GM18520 (cell line): ENCODE results near the gene CCDC66.
"Not testable (repeated sequence)": the region's sequence is repeated elsewhere in the genome, so short reads cannot be mapped to it uniquely, and the experiment has no call there.

Experiments
- ATAC-seq: cut with Tn5 transposase; IDR thresholded peaks from one replicate; pipeline ENCODE4 v1.9.1; 2021; ENCODE audit not compliant: unreplicated experiment

Gene CCDC66

DNA sequence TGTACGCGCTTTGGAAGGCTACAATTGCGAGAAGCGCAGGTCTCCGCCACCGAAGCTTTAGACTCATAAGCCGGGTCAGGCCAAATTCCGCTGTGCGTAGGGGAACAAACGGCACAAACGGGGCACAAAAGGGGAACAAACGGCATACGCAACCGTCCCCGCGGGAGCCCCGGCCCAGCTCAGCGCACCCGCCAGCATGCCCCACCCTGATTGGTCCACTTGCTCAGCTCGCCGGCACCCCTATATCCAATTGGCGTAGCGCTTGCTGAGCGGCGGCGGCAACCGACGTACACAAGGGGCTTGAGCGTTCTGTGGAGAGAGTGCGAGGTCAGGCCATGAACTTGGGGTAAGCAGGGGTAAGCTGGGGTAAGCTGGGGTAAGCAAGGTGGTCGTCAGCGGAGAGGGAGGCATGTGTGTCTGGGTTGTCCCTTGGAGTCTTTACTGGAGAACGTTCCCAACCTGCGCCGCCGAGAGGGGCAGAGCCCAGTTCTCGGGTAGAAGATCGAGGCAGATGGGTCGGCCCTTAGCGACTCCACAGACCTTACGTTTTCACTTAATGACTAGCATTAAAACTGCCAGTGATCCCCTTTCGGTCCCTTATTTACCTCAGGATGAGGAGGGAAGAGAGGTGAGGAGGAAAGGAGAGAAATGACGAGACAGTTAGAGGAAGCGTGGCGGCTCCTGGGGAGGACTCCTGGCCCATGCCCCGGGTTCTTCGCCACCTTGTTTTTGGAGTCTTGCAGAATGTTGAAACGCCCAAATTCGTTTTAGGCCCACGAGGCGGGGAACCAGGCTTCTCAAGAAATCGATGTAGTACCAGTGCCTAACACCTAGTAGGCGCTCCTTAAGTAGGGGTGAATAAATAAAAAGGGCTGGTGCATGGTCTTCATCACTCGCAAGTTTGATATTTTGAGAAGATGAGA is at the start of gene CCDC66:
Gene CCDC66, plus strand, starts transcription at position 268 of the 923 bp plus-strand sequence. Its CDS starts 68 bp downstream, at position 336.
- ATAC-seq, result peak; percentile 96

DNA sequence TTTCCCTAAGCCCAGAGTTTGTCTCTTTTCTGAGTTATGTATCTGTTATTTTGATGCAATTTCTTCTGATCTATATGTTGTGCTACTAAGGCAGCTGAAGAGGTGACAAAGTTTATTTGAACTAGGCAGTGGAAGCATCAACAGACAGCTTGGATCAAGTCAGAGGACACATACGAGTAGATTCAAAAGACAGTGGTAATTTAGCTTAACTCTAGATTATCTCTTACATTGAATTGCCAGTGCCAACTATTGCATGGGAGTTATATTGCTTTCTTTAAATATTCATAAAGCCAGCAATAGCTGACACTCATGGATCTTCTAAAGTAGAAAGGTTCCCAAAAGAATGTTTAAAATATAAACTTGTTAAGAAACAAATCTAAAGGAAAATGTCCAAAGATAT is 37.3 kb upstream of the CCDC66 start:
- ATAC-seq, result no peak

DNA sequence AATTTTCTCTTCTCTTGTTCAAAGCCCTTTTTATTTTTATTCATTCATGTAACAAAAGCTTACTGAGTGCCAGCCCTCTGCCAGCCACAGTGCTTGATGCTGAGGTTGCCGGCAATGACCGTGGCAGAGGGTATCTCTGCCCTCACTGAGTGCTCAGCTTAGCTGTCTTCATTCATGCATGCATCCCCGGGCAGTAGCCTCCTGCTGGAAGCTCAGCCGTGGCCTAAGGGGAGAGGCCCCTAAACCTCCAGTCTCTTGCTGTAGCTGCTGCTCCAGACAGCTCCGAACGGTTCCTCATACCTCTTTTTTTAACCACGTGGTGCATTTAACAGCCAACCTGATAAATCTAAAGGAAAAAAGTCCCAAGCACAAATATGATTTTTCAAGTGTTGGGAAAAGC is 34.6 kb upstream of the CCDC66 start:
- ATAC-seq, result no peak

DNA sequence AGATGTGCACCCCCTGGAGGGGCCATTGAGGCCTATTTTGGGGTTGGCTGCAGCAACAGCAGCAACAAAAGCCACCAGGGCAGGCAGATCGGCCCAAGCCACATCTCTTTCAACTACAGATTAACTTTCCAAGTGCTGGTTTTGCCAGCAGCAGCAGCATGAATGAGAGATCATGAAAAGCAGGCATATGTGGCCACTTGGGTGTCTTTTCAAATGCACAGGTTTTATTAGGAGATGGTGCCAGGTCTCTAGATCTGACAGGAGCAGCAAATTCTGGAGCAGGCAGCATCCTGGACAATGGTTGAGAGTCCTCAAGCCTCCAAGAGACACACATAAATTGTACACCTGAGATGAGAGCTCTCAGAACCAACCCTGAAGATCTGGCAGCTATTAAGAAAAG is 31.7 kb upstream of the CCDC66 start:
- no peak for ATAC-seq

DNA sequence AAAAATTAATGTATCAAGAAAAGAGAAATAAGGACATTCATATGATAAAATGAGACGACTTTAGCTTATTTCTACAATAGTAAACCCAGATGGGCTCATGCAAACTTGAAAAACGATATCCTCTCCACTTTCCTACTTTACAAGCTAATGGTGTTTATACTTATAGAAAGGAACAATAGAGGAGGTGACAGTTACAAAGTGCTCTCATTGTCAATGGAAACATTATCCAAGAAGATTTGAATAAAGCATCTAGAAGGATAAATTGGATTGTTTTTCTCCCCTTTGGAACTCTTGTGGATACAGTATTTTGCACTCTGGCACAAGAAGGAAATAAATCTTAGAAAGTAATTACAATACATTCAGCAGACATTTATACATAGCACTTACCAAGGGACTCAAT is 20.2 kb upstream of the CCDC66 start:
- no peak for ATAC-seq

DNA sequence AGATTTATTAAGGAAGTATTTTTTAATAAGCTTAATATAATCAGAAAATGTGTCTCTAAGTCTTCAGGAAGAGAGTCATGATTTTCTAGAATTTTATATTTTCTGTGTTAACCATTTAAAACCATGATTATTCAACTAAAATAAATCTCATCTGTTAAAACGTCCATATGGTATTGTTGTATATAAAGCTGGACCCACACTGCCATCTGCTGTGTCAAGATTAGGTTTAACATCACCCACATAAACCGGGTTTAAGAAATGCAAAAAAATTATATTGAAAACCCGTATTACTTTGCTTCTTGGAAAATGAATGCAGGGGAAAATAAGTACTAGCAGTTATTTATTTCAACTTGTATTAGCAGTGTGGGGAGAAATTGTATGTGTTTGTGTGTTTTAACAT is 9.5 kb upstream of the CCDC66 start:
- no peak for ATAC-seq

DNA sequence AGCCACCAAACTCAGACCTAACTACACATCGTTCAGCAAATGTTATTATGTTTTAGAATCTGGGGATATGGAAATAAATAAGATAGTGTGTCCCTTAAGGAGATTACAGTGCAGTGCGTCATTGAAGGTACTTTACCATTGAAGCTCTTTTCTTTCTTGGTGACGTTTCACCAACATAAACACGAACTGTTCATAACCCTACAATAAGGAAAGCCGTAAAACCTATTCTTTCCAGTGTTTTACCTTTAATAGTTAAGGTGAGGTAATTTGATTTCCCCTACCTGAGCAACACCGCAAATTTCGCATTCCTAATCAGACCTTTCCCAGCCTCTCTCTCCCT is 826 bp downstream of the CCDC66 start:
- peak; percentile 9 for ATAC-seq

DNA sequence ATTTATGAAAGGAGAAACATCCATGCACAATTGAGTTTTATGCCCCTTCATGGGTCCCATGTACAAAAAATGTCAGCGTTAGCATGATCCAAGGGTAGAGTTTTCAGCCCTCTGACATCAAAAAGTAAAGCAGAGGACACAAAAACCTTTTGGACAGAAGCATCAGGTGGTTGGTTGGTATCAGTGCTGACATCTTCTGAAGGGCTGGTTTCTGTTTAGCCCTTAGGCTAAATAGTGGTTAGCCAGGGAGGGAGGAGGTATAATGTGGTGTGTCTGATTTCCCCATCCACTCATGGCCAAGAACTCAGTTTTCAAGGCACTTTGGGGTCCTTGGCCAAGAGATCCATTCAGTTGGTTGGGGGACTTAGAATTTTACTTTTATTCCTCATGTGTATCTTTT is 16.5 kb downstream of the CCDC66 start:
- ATAC-seq, result no peak

DNA sequence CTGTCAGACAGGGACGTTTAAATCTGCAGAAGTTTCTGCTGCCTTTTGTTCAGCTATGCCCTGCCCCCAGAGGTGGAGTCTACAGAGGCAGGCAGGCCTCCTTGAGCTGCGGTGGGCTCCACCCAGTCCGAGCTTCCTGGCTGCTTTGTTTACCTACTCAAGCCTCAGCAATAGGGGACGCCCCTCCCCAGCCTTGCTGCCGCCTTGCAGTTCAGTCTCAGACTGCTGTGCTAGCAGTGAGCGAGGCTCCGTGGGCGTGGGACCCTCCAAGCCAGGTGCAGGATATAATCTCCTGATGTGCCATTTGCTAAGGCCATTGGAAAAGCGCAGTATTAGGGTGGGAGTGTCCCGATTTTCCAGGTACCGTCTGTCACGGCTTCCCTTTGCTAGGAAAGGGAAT is 25.0 kb downstream of the CCDC66 start:
- ATAC-seq, result not testable (repeated sequence)

DNA sequence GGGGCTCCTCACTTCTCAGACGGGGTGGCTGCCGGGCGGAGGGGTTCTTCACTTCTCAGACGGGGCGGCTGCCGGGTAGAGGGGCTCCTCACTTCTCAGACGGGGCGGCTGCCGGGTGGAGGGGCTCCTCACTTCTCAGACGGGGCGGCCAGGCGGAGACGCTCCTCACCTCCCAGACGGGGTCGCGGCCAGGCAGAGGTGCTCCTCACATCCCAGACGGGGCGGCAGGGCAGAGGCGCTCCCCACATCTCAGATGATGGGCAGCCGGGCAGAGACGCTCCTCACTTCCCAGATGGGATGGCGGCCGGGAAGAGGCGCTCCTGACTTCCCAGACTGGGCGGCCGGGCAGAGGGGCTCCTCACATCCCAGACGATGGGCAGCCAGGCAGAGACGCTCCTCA is 27.3 kb downstream of the CCDC66 start:
- not testable (repeated sequence) for ATAC-seq

DNA sequence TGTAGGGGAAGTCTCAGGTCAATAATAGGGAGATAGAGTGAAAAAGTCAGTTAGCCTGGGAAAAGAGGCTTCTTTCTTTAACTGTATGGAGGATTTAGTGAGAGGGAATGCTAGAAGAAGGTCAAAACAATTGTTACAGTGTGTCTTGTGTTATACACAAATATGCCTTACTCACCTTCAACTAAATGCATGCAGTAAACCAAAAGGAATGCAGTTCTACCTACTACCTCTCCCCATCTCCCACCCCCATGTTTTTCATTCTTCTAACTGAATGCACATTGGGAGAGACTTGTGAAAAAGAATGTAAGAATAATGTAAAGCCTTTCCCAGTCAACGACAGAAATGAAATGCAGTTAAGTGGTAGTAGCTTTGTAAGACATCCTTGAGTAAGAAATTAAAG is 33.8 kb downstream of the CCDC66 start:
- ATAC-seq, result no peak

DNA sequence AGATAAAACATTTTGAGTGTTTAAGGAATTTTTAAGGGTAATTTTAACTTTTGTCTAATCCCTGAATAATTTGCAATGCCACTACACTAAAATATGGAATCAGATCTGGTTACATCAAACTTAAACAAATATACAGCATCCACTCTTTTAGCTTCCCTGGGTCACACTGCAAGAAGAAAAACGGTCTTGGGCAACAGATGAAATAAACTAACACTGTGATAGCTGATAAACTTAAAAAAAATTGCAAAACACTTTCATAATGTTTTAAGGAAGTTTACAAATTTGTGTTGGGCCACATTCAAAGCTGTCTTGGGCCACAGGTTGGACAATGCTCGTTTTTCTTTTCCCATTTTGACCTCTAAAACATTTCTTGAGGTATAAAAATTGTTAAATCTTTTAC is 34.3 kb downstream of the CCDC66 start:
- no peak for ATAC-seq

DNA sequence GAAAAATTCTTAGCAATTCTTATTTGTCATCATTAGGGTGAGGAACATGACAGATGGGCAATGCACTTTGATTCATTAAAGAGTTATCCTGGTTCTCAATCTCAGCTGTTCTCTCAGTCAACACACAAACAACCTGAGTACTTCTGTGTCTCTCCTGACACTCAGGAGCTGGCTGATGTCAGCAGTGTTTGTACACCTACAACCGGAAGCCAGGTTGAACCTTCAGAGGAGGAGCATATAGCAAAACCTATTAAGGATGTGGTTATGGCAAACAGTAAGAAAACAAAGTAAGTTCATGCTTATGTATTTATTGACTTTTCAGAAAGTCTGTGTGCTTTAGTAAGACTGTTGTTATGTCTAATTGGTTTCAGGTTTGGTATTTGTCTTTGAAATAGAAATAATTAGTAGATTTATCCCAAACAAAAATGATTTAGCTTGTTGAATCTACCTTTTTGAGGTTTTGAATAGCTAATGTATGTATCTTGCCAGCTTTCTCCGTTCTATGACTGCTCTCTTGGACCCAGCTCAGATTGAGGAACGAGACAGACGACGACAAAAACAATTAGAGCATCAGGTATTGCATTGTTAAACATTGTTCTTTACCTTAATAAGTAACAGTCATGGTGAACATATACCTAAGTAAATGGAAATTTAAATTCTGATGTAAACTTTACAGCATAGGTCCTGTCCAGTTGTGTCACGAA is 36.6 kb downstream of the CCDC66 start:
- ATAC-seq, result no peak

DNA sequence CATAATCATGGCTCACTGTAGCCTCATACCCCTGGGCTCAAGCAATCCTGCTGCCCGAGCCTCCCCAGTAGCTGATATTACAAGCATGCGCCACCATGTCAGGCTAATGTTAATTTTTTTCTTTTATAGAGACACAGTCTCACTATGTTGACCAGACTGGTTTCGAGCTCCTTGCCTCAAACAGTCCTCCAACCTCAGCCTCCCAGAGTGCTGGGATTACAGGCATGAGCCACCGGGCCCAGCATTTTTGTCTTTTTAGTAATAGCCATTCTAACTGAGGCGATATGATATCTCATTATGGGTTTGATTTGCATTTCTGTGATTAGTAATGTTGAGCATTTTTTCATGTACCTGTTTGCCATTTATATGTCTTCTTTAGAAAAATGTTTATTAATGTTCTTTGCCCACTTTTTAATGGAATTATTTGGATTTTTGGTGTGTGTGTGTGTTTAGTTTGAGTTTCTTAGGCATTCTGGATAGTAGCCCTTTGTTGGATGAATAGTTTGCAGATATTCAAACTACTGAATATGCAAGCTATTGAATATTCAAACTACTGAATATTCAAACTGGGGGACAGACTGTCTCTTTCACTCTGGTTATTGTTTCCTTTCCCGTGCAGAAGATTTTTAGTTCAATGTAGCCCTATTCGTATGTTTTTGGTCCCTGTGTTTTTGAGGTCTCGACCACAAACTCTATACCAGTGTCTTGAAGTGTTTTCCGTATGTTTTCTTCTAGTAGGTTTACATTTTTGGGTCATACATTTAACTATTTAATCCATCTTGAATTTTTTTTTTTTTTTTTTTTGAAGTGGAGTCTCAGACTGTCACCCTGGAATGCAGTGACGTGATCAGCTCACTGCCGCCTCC is 39.2 kb downstream of the CCDC66 start:
- ATAC-seq, result no peak

DNA sequence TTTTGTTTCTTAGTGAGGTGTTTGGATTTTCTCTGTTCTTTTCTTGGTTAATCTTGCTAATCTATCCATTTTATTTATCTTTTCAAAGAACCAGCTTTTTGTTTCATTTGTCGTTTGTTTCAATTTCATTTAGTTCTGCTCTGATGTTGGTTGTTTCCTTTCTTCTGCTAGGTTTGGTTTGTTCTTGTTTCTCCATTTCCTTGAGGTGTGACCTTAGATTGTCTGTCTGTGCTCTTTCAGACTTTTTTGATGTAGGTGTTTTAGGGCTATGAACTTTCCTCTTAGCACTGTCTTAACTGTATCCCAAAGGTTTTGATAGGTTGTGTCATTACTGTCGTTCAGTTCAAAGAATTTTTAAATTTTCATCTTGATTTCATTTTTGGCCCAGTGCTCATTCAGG is 51.5 kb downstream of the CCDC66 start:
- ATAC-seq, result not testable (repeated sequence)

DNA sequence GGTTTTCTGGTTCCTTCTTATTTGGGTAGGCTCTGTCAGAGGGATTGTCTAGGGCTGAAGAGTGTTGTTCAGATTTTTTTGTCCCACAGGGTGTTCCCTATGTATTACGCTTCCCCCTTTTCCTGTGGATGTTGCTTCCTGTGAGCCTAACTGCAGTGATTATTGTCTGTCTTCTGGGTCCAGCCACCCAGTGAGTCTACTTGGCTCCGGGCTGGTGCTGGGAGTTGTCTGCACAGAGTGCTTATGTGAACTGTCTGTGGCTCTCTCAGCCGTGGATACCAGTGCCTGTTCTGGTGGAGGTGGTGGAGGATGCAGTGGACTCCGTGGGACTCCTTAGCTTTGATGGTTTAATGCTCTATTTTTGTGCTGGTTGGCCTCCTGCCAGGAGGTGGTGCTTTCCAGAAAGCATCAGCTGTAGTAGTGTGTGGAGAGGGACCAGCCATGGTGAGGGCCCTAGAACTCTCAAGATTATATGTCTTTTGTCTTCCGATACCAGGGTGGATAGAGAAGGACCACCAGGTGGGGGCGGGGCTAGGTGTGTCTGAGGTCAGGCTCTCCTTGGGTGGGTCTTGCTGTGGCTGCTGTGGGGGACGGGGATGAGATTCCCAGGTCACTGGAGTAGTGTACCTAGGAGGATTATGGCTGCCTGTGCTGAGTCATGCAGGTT is 53.8 kb downstream of the CCDC66 start:
- ATAC-seq, result no peak

DNA sequence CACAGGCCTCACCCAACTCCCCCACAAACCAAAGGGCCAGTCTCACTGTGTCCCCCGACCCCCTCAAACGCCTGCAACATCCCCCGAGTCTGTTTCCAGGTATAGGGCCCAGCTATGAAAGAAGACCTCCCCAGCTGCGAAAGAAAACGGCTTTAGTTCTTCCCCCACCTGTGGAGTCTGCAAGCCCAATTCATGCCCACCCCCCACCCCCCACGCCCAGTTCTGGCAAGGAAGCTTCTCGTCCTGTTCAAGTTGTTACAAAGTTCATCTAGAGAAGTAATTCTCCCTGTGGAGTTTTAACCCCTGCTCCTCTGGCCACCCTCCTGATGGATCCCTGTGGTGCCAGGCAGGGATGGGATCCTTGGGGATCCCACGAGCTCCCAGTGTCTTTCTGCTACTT is 54.4 kb downstream of the CCDC66 start:
- ATAC-seq, result no peak

DNA sequence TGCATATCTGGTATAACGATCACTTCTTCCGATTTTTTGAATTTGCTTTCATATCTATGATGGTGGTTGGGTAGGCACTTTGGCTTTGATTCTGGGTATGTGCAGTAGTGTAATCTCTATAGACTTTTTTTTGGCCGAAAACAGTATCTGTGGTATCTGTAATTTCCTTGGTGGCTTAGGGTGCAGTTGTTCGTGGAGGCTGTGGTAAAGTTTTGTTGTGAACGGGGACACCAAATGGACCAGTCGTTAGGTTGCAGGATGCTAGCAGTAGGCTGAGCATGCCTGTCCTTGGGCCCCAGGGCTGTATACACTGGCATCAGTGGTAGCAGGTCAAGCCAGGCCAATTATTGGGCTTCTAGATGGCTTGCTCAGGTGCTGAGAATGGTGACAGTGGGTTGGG is 55.2 kb downstream of the CCDC66 start:
- ATAC-seq, result no peak

DNA sequence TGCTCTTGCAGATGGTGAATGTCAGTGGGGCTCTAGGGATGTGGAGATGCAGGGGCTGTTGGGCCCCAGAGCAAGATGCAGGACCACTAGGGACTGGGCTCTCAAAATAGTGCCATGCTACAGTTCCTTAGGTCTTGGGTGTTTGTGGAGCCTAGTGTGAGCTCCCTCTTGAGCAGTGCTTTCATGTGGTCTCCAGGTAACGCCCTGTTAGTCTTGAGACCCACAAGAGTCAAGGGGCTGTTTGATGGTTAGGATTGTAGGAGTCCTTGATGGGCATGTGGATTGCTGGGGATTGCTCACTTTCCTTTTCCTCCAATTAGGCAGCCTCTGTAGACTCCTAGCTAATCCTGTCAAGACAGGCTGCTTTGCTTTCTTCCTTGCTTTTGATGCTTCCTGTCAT is 56.0 kb downstream of the CCDC66 start:
- no peak for ATAC-seq

DNA sequence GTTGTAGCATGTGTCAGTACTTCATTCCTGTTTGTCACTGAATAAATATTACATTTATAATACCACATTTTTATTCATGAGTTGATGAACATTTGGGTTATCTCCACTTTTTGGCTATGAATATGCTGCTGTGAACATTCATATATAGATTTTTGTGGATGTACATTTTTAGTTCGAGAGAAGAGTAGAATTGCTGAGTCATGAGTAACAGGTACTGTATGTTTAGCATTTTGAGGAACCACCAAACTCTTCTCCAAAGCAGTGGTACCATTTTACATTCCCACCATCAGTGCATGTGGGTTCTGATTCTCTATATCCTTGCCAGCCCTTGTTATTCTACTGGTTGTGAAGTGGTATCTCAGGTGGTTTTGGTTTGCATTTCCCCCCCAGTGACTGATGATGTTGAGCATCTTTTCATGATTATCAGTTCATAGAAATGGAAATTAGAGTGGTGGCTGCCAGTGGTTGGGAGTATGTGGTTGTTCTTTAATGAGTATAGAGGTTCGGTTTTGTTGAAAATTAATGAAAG is 59.6 kb downstream of the CCDC66 start:
- no peak for ATAC-seq

DNA sequence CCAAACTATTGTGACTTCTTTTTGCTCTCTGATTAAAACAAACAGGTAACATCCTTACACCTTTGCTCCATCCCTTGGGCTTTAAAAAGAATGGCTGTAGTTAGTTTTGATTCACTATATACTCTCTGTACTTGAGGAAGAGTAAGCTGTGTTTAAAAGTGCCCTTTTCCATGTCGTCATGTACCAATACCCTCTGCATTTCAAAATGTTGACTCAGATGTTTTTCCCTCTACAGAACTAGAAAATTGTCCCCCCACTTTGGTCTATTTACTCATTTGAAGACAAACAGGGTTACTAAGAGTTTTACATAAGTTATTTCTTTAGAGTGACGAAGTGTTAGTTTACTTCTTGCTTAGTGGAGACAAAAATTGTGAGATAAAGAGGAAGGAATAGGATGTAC is 63.4 kb downstream of the CCDC66 start:
- no peak for ATAC-seq
